ENCODE measurements around the gene TTYH3.

The TTYH3 gene

DNA sequence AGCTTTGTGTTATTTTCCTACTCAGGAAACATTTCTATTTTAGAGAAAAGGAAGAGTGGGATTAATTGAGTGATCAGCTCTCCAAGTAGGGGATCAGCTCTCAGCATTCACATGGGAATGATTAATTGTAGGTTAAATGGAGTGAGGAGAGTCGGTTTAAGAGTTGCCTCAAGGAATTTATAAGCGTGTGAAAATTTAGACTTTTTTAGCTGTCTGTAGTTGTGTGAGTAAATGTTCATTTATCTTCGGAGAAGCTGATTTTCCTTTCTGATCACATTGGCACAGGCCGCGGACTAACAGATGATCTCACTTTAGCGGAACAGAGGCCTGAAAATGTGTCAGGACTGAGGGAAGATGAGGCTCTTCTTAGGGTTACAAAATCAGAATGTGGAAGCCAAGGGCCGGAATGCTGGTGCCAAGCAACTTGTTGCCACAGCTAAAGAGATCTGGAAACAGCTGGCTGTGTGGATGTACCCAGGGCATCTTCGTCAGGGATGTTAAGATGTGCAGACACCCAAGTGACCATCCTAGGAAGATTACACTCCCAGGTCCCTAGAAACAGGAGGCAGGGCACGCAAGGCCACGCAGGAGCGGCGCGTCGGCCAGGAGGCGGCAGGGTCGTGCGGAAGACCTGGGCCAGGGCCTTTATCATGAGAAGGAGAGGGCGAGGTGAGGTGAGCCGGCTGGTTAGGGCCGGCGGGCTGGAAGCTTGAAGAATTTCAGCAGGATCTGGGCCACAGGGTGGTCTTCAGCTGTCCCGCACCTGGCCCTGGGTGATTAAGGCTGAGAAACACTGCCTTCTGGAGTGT lies 35.1 kb upstream of the TTYH3 start:
- no peak overlapping the region for H3K4me3 ChIP-seq (ENCODE audit: low read depth, low read length)
- TF ChIP-seq, protein P1, sequence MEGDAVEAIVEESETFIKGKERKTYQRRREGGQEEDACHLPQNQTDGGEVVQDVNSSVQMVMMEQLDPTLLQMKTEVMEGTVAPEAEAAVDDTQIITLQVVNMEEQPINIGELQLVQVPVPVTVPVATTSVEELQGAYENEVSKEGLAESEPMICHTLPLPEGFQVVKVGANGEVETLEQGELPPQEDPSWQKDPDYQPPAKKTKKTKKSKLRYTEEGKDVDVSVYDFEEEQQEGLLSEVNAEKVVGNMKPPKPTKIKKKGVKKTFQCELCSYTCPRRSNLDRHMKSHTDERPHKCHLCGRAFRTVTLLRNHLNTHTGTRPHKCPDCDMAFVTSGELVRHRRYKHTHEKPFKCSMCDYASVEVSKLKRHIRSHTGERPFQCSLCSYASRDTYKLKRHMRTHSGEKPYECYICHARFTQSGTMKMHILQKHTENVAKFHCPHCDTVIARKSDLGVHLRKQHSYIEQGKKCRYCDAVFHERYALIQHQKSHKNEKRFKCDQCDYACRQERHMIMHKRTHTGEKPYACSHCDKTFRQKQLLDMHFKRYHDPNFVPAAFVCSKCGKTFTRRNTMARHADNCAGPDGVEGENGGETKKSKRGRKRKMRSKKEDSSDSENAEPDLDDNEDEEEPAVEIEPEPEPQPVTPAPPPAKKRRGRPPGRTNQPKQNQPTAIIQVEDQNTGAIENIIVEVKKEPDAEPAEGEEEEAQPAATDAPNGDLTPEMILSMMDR (IDR thresholded peaks at IDR 0.05; ENCODE audit: borderline replicate concordance, insufficient read depth, low read depth, low read length), result no peak

DNA sequence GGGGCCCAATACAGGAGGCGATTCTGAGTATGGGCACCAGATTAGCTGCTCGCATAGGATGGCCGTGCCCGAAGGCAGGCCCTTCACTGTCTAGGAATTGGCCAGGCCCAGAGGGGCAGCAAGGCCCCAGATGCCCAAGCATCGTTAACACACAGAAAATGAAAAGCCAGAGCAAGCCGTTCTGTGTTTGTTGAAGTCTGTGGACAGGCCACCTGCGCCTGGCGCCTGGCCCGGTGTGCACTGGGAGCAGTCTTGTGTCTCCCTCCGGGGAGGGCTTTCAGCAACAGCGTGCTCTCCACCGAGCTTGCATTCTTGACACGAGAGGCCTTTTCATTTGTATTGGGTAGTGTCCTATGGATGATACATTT lies 34.5 kb upstream of the TTYH3 start:
- no peak overlapping the region for H3K4me3 ChIP-seq (ENCODE audit: low read depth, low read length)
- TF ChIP-seq, protein P1 (IDR thresholded peaks at IDR 0.05; ENCODE audit: borderline replicate concordance, insufficient read depth, low read depth, low read length), result no peak

DNA sequence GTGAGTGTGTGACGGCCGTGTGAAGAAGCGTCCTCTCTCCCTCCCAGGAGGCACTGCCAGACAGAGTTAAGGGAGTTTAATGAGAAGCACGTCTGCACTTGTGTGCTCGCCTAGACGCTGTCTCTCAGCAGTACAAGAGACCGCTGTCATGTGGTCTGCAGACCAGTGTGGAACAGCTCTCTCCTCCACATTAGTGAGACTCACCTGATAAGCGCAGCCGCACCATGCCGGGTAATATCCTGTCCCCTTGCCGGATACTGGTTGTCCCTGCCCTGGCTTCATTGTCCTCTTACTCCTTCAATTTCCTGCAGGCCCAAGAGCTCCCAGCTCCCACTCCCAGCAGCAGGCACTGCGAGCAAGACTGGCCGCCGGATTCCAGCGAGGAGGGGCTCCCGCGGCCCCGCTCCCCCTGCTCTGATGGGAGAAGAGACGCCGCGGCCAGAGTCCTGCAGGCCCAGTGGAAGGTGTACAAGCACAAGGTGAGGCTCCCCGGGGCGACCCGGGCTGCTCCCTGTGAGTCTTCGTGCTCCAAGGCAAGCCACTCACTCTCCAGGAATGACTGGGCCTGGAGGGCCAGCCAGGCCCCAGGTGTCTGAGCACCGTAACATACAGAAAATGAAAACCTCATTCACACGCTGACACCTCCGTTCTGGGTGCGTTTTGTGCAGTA lies 33.5 kb upstream of the TTYH3 start:
- TF ChIP-seq, protein P1 (IDR thresholded peaks at IDR 0.05; ENCODE audit: borderline replicate concordance, insufficient read depth, low read depth, low read length), result no peak
- no peak overlapping the region for H3K4me3 ChIP-seq (ENCODE audit: low read depth, low read length)

DNA sequence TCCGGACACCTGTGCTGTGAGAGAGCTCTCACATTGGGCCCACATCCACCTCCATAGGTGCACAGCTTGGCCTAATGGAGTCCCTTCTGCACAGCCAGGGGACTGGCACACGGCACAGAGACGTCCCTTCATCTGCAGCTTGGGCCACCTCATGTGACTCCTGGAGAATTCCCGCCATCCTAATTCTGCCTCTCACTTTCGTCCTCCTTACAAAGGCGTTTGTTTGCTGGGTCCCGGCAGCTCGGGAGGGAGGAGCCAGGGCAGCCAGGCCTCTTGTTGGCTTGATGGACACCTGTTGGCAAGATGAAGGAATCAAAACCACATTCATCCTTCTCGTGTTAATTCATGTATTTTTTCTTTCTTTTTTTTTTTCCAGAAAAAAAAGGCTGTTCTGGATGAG lies 30.7 kb upstream of the TTYH3 start:
- TF ChIP-seq, protein P1 (IDR thresholded peaks at IDR 0.05; ENCODE audit: borderline replicate concordance, insufficient read depth, low read depth, low read length), result no peak
- no peak overlapping the region for H3K4me3 ChIP-seq (ENCODE audit: low read depth, low read length)

DNA sequence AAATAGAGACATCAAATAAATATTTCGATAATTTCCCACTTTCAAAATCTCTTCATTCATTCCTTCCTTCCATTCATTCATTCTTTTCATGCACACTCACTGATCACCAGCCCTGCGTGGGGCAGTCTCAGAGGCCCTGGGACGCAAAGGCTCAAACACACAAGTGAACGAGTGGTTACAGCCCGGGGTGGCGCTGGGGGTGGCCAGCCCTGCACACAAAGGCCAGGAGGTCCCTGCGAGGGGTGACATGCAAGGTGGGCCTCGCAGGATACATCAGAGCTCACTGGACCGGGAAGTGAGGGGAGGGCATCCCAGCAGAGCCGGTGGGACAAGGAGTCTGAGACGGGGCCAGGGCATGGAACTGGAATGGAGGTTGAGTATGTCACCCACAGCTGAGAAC lies 29.9 kb upstream of the TTYH3 start:
- H3K4me3 ChIP-seq (ENCODE audit: low read depth, low read length), result no peak overlapping the region
- TF ChIP-seq, protein P1 (IDR thresholded peaks at IDR 0.05; ENCODE audit: borderline replicate concordance, insufficient read depth, low read depth, low read length), result no peak

DNA sequence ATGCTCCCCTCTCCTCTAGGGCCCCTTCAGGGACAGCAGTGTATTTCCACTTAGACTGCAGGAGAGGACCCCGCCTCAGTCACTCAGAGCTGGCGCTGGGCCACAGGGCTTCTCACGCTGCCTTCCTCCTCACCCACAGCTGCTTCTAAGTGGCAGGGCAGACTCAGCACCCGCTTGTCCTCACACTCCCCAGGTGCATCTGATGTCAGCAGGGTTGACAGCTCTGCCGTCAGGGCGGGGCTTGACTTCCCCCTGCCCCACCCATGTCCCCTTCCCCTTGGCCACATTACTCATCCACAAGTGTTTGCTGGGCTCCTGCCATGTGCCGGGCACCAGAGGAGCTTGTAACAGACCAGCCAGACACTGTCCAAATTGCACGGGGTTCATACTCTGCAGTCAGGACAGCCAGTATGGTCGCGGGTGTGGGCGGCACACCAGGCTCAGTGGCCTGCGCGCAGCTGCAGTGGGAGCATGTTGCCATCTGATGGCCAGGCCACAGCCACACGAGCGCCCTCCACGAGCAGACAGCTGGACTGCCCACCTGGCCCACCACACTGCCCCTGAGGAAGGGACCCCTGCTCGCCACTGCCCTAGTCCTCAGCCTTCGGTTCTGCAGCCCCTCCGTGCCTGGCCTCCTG lies 29.3 kb upstream of the TTYH3 start:
- no peak overlapping the region for H3K4me3 ChIP-seq (ENCODE audit: low read depth, low read length)
- TF ChIP-seq, protein P1 (IDR thresholded peaks at IDR 0.05; ENCODE audit: borderline replicate concordance, insufficient read depth, low read depth, low read length), result no peak
